HG03045 (cell line): Measurements from ENCODE around the gene ARID1B.

Experiments used
- ATAC-seq: cut with Tn5 transposase; IDR thresholded peaks from one replicate; pipeline ENCODE4 v1.9.1; 2021; ENCODE audit warnings: mild to moderate bottlenecking, moderate library complexity; ENCODE audit not compliant: unreplicated experiment

The ARID1B gene

GRCh38 chr6:157117431-157118095 lies 340.4 kb downstream of the ARID1B start:
- no peak for ATAC-seq

GRCh38 chr6:157119502-157120027 lies 342.4 kb downstream of the ARID1B start:
- ATAC-seq: no peak

GRCh38 chr6:157120534-157121232 lies 343.5 kb downstream of the ARID1B start:
- no peak for ATAC-seq

GRCh38 chr6:157121897-157122296 lies 344.7 kb downstream of the ARID1B start:
- no peak for ATAC-seq

- ATAC-seq: no peak
These were observed 346.1 kb downstream of the ARID1B start for GRCh38 chr6:157123234-157123633.

- ATAC-seq: no peak
These were observed 347.5 kb downstream of the ARID1B start for GRCh38 chr6:157124485-157125254.

- no peak for ATAC-seq
These were observed 348.4 kb downstream of the ARID1B start for GRCh38 chr6:157125531-157125930.

- ATAC-seq: no peak
These were observed 349.3 kb downstream of the ARID1B start for GRCh38 chr6:157126183-157127098.

GRCh38 chr6:157128235-157128775 lies 351.1 kb downstream of the ARID1B start:
- ATAC-seq: no peak

GRCh38 chr6:157131250-157131649 lies 354.1 kb downstream of the ARID1B start:
- ATAC-seq: no peak

- no peak for ATAC-seq
These were observed 356.7 kb downstream of the ARID1B start for GRCh38 chr6:157133856-157134255.

GRCh38 chr6:157134402-157135047 lies 357.3 kb downstream of the ARID1B start:
- ATAC-seq: no peak

- no peak for ATAC-seq
These were observed 358.5 kb downstream of the ARID1B start for GRCh38 chr6:157135691-157136090.

- no peak for ATAC-seq
These were observed 360.3 kb downstream of the ARID1B start for GRCh38 chr6:157137501-157137900.

GRCh38 chr6:157139054-157139708 lies 362.0 kb downstream of the ARID1B start:
- ATAC-seq: no peak

- no peak for ATAC-seq
These were observed 366.2 kb downstream of the ARID1B start for GRCh38 chr6:157143171-157143889.

- ATAC-seq: no peak
These were observed 367.0 kb downstream of the ARID1B start for GRCh38 chr6:157143890-157144798.
